ENCODE data around the gene STARD13.
A peak's percentile ranks its signal among the peaks of the same experiment; 100 is the strongest.

The STARD13 gene

DNA sequence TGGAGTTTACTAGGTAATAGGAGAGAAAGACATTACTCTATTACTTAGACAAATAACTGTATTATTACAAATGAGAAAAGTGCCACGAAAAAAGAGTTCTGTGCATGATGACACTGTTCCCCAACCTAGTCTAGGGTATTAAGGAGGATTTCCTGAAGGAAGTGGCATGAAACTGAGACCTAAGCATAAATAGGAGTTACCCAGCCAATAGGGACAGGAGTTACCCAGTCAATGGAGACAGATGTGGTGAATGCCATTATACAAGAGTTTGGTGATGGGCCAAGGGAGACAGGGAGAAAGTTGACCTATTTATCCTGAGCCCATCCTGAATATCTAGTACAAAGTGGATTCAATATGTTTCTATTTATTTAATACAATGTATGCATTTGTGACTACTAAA, 203.9 kb downstream of the STARD13 start:
- DNase-seq, result no peak

DNA sequence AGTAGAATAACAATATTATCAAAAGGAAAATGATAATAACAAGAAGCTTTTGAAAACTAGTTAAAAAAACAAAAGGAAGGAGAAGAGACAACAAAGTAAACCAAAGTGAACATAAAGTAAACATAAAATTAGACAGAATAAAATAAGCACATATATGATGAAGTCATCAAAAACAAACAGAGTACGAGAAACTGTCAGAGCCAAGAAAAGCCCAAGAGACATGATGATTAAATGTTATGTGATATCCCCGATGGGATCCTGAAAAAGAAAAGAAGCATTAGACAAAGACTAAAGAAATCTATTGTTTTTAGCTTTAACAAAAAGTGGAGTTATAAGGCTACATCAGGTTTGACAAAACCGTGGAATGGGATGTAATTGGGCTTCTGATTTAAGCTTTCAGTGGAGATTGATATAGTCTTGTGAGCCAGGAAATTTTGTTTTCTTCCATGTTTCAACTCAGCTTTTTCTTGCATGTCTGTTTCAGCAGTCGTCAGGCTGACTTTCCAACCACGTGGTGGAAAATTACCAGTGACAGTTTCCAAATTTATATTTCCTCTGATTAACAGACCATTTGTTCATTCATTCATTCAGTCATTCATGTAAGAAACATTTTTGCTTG, 204.5 kb downstream of the STARD13 start:
- DNase-seq, result no peak

DNA sequence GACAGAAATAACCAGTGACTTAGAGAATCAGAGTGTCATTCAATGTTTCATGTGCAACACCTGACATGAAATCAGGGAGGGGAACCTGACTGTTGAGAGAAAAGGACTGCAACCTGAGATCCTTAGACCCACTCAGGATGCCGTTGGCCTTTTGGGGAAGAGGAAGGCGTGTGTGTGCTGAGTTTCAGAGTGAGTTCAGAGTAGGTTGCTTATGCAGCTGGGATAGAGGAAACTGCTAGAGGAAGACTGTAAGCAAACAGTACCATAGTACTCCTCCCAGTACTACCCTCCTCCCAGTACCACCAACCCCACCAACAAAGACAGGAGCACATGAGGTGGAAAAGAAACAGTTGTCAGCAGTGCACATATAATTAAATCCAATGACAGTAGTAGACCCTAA, 205.6 kb downstream of the STARD13 start:
- no peak for DNase-seq

DNA sequence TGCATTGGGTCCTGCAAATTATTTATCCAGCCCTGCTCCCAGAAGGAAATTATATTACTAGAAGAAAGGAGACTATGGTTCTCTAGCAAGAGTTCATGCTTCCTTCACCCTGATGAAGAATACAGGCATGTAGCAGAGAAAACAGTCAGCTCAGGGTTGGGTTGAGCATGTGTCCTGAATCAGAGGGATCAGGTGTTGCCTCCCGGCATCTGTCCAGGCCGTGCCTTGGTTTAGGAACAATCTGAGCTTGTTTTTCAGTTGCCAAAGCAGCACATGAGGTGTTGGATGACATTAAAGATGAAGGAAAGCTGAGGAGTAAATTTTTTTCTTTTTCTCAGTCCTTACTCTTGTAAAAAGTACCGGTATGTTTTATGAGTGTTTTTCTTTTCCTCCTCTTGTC, 207.3 kb downstream of the STARD13 start:
- no peak for DNase-seq

DNA sequence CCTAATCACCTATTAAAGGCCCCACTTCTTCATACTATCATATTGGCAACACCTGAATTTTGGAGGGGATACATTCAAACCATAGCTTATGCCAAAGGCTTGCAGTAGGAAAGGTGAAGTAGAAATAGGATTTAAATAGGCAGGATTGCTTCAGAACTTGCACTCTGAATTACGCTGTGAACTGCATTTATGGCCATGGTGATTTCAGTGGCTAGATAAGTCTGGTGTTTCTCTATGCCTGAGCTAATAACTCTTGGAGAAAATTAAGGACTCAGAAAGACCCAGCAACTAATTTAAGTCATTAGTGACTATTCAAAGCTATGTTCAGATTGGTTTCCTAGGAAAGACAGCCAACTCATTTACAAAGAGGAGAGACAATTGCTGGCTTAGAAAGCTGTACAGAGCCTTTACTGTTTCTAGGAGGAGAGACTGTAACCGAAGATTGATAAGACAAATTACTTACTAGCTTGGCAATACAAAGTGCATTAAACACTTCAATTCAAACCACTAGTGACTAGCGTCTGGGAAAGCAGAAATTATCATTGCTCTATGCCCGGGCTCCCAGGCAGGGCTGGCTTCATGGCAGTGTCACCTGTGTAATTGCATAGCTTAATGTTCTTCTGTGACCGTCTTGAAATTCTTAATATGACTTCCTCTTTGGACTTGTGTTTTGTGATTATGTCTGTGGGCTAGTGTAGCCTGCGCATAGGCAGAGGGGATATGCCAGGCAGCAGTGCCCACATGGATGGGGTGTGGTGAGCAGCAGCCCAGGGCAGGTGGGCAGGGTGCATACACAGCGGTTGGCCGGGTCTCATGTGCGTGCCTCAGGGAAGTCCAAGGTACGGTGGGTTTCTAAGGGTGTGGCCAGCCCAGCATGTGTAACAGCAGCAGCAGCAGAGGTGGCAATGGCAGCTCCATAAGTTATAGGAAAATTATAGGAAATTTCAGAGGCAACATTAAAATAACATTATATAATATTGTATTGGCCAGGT, 209.3 kb downstream of the STARD13 start:
- no peak for DNase-seq

DNA sequence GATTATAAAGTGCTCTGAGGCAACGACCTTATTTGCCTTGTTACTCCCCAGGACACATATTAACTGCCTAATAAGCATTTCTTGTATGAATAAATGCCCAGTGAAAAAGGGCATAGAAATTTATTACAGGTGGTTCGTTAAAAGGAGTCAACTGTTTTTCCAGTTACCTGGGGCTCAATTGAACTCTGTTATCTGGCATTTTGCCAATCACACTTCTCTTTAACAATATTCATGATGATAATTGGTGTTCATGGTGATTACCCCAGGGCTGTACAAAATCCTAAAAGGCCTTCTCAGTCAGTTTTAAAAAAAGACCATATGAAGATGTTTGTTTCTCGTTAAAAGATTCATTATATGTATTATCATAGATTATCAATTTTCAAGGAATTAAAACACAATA, 212.2 kb downstream of the STARD13 start:
- DNase-seq, result no peak

DNA sequence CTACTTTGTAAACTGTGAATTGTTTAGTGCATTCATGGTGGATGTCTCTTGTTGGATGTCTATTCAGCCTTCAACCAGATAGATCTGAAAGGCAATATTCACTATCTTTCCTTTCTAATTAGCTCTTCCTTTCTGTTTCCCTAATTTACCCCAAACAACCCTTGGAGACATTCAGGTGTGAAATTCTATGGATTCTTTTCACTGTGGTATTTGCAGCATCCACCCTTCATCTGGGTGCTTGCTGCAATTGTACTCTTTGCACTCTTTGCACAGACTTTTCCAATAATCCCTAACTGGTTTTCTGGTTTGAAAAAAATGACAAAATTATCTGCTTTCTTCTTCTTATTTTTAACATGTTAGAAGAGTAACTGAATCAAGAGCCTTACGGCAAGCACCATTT, 212.8 kb downstream of the STARD13 start:
- DNase-seq, result no peak

DNA sequence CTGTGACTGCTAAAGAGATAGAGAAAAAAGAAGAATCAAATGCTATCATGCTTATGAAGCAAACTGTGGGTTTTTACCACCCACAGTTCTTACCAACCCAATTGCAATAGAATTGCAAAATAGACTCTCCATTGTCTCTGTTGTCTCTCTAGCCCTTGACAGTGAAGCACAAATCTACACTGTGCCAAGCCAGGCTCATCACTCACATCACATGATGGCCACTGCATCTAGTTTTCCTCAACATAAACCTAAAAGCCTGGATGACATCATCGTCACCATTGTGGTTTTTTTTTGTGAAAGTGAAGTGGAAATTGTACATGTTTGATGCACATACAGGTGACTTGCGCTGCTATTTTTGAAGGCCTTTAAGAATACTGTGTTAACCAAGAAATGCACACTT, 213.3 kb downstream of the STARD13 start:
- DNase-seq, result no peak

DNA sequence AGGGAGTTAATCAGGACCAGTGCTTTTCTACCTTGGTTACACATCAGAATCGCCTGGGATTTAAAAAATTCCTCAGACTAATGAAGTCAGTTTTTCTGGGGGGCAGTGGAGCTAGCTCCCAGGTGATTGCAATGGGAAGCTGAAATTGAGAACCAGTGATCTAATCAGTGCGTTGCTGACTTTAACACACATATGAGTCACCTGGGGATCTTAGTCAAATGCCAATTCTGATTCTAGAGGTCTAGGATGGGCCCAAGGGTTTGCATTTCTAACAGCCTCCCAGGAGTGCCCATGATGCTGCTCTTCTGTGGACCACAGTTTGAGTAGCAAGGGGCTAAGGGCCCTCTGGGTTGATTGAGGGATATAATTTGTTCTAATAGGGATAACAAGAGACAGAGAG, 214.8 kb downstream of the STARD13 start:
- DNase-seq, result no peak

DNA sequence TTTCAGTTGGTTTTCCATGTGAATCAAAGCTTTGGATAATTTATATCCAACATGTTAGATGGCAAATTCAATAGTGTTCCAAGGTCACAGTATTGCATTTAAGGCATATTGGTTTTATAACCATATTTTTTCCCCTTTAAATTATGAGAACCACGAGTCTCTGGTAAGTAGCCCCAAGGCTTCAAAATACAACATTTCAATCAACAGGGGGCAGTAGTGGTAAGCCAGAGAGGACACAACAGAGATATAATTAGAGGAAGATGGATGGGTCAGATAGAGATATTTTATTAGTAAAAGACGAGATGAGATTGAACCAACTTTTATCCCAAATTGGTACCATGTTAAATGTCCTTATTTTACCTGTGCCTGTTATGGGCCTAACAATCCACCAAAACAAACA, 216.2 kb downstream of the STARD13 start:
- no peak for DNase-seq

DNA sequence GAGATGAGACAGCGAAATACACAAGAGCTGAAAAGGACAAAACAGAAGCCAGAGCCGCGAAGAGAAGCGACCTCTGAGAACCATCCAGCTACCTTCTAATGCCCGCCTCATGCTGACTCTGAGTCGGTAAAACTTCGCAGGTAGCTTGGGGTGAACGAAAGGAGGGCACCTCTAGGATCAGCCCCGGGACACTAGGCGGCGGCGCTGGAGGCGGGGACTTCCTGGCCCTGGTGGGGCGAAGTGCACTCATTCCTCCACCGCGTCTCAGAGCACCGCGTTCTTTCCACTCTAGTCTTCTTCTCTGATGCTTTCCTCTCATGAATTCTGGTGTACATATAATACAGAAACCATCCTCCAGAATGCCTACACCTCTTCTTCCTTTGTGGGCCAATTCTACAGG, 219.2 kb downstream of the STARD13 start:
- no peak for DNase-seq

DNA sequence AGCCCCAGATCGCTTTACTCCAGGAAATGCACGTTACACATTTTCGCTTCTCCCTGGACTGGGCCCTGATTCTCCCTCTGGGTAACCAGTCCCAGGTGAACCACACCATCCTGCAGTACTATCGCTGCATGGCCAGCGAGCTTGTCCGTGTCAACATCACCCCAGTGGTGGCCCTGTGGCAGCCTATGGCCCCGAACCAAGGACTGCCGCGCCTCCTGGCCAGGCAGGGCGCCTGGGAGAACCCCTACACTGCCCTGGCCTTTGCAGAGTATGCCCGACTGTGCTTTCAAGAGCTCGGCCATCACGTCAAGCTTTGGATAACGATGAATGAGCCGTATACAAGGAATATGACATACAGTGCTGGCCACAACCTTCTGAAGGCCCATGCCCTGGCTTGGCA, 224.7 kb downstream of the STARD13 start:
- no peak for DNase-seq

DNA sequence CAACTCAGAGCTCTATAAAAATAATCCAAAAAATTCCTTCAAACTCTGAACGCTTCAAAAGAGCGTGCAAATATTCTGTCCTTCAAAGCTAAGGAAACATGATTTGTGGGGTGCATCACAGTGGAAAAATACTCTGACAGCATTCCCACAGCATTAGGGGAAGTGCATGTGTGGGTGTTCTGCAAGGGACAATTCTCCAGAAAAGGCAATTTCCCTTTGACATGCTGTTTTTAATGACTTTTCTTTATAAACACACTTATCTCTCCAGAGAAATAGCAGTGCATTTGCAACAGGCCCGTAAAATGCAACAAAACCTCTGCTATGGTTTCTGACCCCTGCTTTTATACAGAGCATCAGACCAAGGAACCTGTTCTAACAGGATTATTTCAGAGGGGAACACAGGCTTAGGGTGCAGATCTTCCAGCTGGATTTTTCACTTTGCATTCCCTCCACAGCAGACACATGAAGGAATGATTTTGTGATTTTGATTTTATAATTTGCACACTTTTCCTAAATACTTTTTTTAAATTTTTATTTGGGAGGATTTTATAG, 226.7 kb downstream of the STARD13 start:
- no peak for DNase-seq

DNA sequence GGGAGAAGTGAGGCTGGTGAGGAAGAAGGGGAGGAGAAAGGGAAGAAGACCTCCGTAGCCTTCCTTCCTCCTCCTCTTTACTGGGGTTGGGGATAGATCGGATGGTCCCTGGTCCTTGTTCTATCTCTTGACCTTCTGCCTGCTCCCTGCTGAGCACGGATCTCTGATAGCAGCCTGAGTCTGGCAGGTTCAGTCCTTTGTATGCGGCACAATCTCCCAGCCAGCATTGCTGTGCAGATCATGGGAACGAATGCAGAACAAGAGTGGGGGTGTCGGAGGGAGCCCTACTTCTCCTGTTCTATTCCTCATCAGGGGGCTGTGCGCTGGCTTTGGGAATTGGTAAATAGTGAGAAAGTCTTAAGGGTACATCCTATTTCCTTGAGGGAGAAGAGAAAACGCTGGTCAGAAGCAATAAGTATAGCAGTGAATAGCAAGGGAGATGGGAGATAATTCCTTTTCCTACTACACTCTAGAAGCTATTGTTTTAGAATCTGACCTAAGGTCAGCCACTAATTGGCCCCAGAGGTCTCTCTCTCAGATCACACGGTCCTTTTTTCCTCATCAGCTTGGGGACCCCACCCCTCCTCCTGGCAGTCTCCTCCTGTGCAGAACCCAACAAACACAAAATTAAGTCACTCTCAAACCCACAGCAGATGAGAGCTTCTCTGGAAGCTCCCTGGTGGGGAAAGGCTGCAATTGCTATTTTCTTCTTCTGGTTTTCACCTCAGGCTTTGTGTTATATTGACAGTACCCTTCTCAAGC, 228.4 kb downstream of the STARD13 start:
- DNase-seq, result peak; percentile 27

DNA sequence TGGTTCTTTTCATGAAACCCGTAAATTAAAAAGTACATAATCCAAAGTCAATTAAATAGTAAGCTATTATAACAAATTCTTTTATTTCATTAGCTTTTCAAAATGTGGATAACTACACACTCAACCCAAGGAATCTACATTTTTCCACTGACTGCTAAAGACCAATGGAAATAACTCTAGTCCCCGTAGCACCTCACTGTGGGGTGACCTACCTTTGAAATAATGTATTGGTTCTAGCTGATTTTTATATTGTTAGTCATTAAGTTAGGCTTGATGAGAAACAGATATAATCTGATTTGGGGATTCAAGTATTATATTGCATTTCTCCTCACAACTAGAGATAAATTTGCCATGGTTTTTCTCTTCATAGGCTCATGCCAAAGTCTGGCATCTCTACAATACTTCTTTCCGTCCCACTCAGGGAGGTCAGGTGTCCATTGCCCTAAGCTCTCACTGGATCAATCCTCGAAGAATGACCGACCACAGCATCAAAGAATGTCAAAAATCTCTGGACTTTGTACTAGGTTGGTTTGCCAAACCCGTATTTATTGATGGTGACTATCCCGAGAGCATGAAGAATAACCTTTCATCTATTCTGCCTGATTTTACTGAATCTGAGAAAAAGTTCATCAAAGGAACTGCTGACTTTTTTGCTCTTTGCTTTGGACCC, 232.0 kb downstream of the STARD13 start:
- DNase-seq, result peak; percentile 43

All from EL (cell line).